UCSD-AML1 (cell line): ENCODE results near the gene RIMS1.
"Not testable (repeated sequence)": the region's sequence is repeated elsewhere in the genome, so short reads cannot be mapped to it uniquely, and the experiment has no call there.

Source experiments
- DNase-seq: peaks from one replicate; lab custom pipeline; 2025; ENCODE audit not compliant: unreplicated experiment; lab: John Stamatoyannopoulos, UW

The RIMS1 gene

DNA sequence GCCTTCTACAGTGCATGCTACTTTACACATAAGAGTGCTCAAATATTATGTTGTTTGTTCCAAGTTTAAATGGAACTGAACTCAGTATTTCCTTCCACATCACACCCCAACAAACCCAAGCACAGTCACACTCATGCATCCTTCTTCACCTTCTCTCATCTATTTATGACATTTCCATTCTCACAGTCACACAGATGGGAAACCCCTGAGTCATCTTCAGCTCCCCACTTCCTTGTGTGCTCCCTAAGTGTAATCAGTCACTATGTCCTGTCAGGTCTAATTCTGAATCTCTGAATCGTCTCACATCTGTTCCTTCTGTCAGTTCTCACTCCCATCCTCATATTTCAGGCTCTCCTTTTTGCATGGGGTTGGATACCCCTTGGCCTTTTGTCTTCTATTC, 96.0 kb downstream of the RIMS1 start:
- no peak for DNase-seq

DNA sequence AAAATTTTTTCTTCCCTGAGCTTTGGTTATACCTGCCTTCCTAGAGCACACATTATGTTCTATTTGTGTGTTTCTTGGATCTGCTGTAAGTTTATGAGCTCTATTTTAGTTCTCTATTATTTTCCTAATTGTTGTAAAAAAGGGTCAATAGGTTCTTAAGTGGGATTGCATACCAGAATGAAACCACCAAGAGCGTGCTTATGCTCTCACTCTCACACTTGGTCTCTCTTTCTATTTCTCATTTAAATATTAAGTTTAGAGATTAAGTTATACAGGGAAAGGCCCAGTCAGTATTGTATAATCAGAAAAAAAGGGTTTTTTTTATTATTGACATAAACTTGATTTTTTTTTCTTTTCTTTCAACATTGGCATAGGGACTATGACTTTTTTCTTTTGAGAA, 96.8 kb downstream of the RIMS1 start:
- no peak for DNase-seq

DNA sequence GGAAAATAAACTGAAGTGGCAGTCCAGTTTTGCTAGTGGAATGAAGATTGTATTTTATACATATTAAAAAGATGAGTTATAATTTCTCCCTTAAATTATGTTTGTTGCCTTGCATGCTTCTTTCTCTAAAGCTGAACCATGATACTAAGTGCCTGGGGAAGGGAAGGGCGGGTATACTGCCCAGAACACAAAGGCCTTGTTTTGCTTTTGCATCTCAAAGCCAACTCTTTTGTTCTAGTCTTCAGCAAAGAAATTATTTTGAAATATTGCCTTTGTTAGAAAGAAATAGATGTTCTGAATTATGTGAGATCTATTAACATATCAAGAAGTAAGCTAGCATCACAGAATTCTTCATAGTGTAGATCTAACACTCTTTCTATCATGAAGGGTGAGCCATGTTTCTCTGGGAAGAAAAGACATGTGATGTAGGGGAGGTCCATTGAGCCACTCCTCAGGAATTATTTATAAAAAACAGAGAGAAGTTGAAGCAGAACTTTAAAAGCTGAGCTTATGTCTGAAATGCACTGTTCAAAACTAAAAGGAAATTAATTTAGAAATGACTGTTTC, 108.4 kb downstream of the RIMS1 start:
- no peak for DNase-seq

DNA sequence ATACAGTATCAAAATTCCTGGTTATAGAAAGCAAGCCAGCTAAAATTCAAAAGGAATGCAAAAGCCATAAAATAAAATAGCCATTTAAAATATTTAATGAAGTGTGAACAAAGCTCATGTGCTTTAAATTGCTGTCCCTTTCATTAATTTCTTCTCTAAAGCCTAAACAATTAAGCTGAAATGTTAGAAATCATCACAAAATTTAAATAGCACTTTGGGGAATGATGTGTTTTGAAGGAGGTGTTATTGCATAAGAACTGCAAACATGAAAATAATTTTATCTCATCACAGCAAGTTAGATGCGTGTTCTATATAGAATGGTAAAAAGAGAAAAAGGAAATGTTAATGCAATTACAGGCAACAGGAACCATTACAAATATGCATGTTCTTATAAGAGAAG, 111.0 kb downstream of the RIMS1 start:
- DNase-seq, result no peak

DNA sequence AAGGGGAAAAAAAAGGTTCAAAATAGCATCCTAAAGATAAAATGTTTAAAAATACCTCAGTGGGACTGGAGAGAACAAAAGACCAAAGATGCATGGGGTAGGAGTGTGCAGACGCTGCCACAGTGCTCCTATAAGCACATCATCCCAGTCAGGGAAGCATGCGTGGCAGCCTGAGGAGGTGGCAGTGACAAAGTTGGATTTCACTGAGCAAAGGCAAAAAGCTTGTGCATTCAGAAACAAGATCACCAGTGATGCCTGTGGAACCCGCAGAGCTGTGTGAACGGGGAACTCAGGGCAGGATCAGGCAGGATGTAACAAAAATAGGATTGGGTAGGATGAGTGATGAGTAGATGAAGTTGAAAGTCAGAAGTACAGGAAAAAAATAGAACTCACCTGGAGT, 116.1 kb downstream of the RIMS1 start:
- DNase-seq, result no peak

DNA sequence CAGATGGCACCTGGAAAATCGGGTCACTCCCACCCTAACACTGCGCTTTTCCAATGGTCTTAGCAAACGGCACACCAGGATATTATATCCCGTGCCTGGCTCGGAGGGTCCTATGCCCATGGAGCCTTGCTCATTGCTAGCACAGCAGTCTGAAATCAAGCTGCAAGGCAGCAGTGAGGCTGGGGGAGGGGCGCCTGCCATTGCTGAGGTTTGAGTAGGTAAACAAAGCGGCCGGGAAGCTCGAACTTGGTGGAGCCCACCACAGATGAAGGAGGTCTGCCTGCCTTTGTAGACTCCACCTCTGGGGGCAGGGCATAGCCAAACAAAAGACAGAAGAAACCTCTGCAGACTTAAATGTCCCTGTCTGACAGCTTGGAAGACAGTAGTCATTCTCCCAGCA, 120.2 kb downstream of the RIMS1 start:
- not testable (repeated sequence) for DNase-seq

DNA sequence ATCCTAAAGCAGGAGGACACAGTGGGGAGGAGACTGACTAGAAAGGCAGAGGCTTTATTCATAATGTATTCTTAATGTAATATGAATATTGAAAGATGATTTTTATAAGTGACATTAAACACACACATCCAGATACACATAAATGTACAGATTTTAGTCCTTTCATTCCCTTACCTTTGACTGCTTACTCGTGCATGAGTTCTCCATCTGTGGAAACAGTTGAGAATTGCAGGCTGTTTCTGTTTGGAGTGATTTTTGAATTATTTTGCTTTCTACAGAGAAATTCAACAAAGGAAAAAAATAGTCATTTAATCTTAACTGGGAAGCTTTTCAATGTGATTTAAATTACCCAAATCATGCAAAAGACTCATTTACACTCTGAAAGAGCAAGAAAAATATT, 136.5 kb downstream of the RIMS1 start:
- no peak for DNase-seq

DNA sequence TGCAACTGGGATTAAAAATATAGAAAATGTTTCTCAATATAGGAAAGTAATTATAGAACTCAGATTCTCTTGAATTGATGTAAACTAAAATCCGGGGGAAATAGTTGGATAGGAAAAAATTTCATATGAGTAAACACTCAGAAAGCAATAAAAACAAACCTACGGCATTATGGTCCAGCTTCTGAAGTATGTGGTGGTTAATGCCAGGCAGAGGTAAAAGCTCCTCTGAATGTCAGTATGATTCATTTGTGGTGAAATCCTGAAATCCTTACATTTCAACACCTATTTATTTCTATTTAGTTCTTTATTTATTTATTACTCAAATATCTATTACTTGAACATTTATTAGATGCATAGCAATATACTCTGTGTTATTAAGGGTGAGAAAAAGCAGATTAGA, 145.1 kb downstream of the RIMS1 start:
- DNase-seq, result no peak

DNA sequence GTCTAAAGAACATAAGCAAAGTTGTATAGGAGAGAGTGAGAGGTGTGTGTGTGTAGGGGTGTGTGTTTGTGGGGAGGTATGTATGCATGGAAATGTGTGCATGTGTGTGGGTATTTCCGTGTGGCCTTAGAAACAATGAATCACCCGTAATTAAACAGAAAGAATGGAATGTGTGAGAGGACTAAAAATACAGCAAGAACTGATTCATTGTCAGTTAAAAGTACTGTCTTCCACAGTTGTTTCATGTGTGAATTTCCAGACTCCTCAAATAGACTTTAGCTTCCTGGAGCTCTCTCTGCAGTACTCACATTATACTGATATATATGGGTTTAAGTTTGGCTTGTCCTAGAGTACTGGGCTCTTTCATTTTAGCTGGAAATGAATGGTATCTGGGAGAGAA, 145.7 kb downstream of the RIMS1 start:
- DNase-seq, result no peak

DNA sequence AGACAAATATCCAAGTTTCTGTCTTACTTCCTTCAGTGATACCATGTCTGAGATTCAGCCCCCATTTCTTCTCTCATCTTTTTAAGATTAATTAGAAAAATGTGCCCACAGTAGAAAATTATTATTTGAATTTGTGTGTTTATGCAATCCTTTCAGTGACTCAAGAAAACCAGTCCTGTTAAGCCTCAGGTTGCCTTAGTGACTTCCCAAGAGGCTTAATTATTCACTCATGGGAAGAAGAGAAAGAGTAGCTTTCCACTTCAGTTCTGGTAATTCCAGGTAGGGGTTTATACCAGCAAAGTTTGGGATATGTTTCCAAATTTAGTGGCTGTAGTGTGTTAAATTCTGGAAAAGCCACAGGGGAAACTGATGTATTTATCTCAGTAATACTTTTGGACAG, 149.1 kb downstream of the RIMS1 start:
- no peak for DNase-seq

DNA sequence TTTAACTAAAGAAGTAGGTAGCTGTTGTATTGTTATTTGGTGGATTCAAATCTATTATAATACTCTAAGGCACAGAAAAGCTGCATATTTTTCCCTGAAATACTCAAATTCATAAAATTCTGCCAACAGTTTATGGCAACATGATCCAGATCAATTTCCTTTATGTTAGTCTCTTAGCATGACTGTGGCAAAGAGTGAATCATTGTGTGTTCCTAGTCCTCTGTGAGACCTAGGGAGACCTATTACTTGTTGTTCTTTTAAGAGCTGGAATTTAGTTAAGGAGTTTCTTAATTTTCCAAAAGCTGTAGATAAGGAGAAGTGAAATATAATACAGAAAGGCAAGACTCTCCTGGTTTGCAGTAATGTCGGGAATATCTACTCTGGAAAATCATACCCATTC, 149.6 kb downstream of the RIMS1 start:
- DNase-seq, result no peak

DNA sequence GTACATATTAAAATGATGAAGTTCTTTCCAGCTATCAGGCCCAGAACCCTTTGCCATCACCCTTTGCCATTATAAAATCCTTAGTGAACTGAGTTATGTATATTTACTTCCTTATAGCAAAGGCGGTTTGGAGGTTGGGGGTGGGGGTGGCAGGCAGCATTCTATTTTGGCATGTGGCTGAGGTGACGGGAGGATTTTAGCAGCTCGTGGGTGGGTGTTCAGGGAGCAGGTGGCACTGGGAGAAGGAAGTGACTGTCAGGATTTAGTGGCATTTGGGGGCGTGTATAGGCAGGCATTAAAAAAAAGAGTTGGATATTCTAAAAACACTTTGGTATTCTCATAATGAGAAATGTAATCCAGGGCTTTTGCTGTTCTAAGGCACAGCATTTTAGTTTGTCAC, 150.7 kb downstream of the RIMS1 start:
- DNase-seq, result no peak

DNA sequence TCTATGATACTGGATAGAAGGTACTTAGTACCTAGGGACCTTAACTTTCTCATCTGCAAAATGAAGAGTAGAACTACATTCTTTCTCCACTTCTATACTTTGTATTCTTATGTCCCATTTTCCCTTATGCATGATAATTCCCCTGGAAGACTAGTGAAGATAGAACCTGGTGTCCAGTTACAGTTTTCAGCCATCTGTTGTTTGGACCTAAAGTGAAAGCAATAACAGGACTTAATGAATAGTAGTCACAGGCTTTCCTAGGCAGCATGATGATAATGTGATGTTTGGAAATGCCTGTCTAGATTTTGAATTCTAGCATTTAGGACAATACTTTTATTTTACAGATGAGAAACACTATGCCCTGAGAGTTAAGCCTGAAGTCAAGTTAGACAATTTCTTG, 153.8 kb downstream of the RIMS1 start:
- no peak for DNase-seq

DNA sequence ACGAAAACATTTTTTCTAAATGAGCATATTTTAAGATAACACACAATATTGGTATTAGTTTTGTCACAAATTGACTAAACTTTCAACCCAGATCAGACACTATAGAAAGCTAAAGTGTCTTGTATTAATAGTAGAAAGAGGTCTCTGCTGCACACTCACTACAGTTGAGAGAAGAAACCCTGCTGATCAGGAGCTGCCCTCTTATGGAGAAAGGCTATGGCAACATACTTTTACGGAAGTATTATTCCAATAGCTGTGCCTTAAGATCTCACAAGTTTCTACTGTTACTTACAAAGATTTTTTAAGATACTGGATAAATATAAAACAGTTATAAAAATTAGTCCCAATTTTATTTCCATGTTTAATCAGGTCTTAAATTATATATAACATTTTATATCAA, 155.7 kb downstream of the RIMS1 start:
- DNase-seq, result no peak

DNA sequence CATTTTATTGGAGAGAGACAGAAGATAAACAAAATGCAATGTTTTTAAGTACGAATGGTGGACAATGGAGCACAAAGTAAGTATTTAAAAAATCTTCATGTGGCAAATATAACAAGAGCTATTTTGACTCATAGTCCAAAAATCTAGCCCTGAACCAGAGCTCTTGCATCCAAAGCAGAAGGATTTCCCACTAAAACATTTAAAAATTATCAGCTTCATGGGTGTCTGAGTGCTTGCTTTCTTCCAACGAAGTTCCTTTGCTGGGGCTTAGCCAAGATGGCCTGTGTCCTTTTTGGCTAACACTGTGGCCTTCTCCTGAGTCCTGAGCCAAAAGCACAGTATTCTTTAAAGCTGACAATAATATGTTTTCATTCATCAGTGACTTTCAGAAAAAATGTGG, 161.7 kb downstream of the RIMS1 start:
- no peak for DNase-seq

DNA sequence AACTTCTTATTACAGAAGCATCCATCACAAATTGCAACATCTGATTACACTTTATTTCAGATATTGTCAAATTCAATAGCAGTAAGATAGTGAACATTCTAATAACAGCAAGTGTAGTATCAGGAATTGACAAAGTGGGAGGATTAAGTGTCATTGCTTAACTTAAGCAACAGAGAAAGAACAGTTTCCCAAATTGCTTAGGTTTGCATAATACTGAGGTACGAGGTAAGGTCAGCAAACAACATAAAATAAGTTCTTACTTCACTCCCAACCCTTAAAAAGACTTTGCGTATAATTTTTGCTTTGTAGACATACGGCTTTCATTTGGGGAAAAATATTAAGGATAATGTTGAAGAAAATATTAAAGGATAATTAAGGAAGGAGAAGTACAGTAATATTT, 163.0 kb downstream of the RIMS1 start:
- DNase-seq, result no peak

DNA sequence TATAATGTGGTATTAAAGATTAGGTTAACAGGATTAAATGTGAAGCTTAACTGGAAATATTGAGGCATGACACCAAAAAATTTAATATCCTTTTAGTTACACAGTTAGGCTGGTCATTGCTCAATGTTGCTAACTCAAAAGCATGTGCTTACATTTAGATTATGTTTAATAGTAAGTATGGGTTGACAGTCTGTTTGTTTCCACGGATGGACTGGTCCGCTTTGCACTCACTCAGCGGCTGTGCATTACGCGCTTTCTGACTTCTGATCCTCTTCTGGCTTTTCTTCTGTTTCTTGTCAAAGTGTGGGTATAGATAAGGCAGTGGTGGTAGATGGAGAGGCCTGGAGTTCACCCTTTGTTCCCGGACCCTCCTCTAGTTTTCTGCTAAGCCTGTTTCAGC, 174.9 kb downstream of the RIMS1 start:
- DNase-seq, result no peak

DNA sequence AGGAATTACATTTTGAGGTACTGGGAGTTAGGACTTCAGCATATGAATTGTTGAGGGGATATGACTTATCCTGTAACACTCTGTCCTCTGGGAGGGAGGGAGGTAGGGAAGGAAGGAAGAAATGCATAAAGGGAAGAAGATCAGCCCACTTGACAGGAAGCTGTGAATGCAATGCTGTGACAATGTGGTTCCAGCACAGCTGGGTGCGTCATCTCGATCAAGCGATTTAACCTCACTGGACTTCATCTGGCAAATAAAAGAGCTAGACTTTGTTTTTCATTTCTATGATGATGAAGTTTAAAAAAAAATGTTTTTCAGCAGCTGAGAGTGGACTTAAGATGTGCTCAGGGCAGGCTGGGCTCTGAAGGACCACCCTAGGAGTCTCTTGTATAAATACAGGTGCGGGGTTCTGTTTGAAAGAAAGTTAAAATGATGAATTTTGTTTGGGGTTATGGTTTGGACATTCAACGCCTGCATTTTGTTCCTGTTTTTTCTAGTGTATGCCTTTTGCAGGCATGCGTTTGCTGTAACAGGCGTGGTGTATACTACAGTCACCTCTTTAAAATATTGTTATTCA, 178.1 kb downstream of the RIMS1 start:
- DNase-seq, result no peak

DNA sequence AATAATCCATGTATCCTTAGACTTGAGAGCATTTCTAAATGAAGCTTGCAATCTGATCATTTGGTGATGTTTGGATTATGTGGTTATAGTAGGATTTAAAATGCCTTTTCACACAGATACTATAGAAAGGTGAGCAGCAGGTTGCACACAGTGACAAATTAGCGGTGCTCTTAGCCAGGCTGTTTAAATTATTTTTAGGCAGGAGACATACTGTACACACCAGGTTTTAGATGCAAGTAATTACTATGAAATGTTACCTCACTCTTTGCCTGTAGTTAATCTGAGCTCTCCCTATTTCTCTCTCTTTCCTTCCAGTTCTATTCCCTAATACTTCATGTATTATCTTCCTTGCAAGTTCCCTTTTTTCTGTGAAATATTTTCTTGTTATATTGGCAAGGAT, 191.7 kb downstream of the RIMS1 start:
- DNase-seq, result no peak

DNA sequence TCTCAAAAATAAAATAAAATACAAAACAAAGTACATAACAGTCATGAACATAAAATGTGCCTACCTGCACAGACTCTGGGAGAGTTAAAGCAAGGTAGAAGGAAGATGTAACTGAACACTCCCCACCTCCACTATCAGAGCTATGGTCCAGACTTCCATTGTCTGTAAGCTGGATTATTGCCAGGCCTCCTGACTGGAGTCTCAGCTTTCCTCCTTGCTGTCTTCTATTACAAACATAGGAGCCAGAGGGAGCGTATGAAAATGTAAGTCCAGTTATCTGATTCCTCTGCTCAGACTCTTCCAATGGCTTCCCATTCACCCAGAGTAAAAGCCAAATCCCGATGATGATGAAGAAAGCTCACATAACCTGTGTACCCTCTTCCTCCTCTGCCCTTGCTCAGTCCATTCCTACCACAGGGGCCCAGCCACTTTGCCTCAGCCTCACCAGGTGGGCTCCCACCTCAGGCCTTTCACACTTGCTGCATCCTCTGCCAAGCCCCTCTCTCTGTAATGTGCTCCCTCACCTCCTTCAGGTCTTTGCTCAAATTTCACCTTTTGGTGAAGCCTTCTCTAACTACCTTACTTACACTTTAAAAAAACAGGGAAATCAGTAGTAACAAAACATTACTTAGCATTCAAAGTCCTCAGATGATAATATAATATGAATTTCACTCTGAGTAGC, 194.1 kb downstream of the RIMS1 start:
- no peak for DNase-seq

DNA sequence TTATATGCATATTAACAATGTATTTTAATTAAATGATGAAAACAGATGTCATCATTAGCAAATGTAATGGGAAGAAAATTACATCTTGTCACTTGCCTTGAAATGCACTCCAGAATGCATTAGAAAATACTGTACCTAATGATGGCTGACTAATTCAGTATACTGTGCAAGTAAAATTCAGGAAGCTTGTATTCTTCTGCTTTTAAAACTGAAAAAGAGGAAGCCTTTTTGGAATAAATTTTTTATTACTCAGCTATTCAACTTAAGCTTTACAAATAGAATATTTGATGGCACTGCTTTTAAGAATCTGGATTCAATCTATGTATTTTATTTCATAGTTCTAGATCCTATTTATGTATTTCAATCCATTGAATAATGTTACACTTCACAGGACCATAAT, 195.5 kb downstream of the RIMS1 start:
- DNase-seq, result no peak

DNA sequence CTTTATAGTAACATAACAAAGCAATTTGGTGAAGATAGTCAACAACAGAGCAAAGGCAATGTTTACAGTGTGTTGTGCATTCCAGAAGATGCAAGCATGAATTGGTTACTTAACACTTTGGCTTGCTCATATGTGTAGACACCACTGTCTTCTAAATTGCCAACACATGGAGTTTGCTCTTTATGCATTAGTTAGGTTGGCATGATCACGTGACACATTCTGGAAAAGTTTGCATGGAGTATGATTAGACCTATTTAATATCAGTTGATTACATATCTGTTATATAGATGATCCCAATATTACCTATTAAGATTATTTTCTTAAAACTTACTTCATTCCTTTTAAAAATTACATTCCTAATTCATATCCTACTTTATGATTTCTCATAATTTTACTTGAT, 197.6 kb downstream of the RIMS1 start:
- DNase-seq, result no peak

DNA sequence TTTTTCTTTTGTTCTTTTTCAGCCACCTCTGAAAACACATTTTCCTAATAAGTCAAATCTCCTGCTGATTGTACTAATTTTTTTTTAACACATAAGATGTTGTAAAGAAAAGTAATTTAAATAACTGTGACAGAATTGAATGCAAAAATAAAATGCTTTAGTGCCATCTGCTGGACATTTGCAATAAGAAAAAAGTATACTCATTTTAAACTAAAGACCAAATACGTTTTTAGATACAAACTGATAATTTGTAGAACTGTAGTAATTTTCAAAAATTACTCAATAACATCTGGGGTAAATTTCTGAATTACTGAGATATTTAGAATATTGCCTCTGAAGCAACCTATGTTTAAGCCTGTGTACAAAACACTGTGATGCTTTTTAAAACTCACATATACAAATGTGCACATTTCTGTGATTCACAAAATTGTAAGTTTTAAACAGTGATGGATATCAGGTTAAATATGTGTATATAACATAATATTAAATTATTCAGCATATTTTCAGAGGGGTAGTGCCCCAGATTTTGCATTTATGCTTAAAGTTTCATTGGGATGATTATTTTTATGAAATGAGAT, 198.7 kb downstream of the RIMS1 start:
- no peak for DNase-seq
